GM12878 (cell line): ENCODE data around the gene PPP2R1B. TPM values are rescaled to one million over a fixed set of nuclear protein-coding genes. Genes with fewer than 3 reads are reported as not detected.

Experiments used
- ATAC-seq: fragments of 200-7000 bp; cut with Tn5 transposase; 3 replicates; pipeline ENCODE4 v1.9.1; 2020; ENCODE audit warnings: mild to moderate bottlenecking, moderate library complexity
- BruUV-seq: library from RNA; stranded (reverse); fragments of 400-500 nt; replicated peaks from 2 replicates; lab custom pipeline; 2021; lab: Mats Ljungman, UMichigan
- CTCF ChIA-PET: fragments of 300-600 bp; sonication (Branson Sonifier 250); formaldehyde crosslinking; extraction: SDS; loops from one replicate; lab custom pipeline; 2021; ENCODE audit warnings: inconsistent platforms; lab: Yijun Ruan, JAX
- POLR2A ChIA-PET: fragments of 350-600 bp; formaldehyde crosslinking; extraction: SDS; loops from one replicate; lab custom pipeline; 2021; ENCODE audit warnings: inconsistent platforms; lab: Charles Lee
- RAD21 ChIA-PET: fragments of 300-600 bp; sonication (Branson Sonifier 250); formaldehyde crosslinking; loops from one replicate; lab custom pipeline; 2023; ENCODE audit warnings: antibody characterized with exemption; ENCODE audit not compliant: unreplicated experiment; lab: Charles Lee
- SMC1A ChIA-PET: fragments of 300-600 bp; sonication (Branson Sonifier 250); formaldehyde crosslinking; loops from one replicate; lab custom pipeline; 2023; ENCODE audit not compliant: unreplicated experiment, uncharacterized antibody; lab: Charles Lee
- DNase-seq: peaks from one replicate; pipeline ENCODE4 v3.0.0-alpha.2; 2011; ENCODE audit warnings: low read depth, low spot score
- FAIRE-seq: peaks from 3 replicates; lab custom pipeline; 2011; peaks lifted over from hg19 to GRCh38; lab: Jason Lieb, UNC
- H2AFZ ChIP-seq: 2 replicates; pipeline ENCODE4 v1.6.0; 2011; ENCODE audit warnings: low read depth, low read length, control low read depth; ENCODE audit not compliant: control insufficient read depth
- H3K27ac ChIP-seq: 2 replicates; pipeline ENCODE4 v1.5.1; 2011; ENCODE audit warnings: control low read depth; ENCODE audit not compliant: control insufficient read depth, insufficient read depth
- H3K27me3 ChIP-seq, 2 experiments: replicated peaks in 1 of 2; 2 replicates each; pipeline versions ENCODE4 v1.6.0 to v1.6.1; 2011; ENCODE audit warnings: low read length in 1 of 2; ENCODE audit not compliant: control insufficient read depth in 2 of 2, insufficient read depth in 2 of 2
- H3K36me3 ChIP-seq, 2 experiments: 2 replicates each; pipeline ENCODE4 v1.5.1; 2011; ENCODE audit warnings: low read length in 1 of 2; ENCODE audit not compliant: control insufficient read depth in 2 of 2, insufficient read depth in 2 of 2
- H3K4me1 ChIP-seq: 2 replicates; pipeline ENCODE4 v1.6.1; 2011; ENCODE audit warnings: mild to moderate bottlenecking, low read length, moderate library complexity, mixed read lengths; ENCODE audit not compliant: control insufficient read depth, insufficient read depth
- H3K4me2 ChIP-seq: 2 replicates; pipeline ENCODE4 v1.6.0; 2011; ENCODE audit warnings: control low read depth; ENCODE audit not compliant: control insufficient read depth, insufficient read depth
- H3K4me3 ChIP-seq: fragments of 200-600 bp; sonication (generic); 2 replicates; pipeline ENCODE4 v1.5.1; 2016
- H3K79me2 ChIP-seq: 2 replicates; pipeline ENCODE4 v1.6.0; 2011; ENCODE audit warnings: low read length; ENCODE audit not compliant: control insufficient read depth, insufficient read depth
- H3K9ac ChIP-seq: 2 replicates; pipeline ENCODE4 v1.8.0; 2011; ENCODE audit warnings: low read length, control low read depth, mixed read lengths; ENCODE audit not compliant: control insufficient read depth, insufficient read depth
- H3K9me3 ChIP-seq: replicated peaks from 3 replicates; pipeline ENCODE4 v1.5.1; 2011; ENCODE audit warnings: mild to moderate bottlenecking, low read length; ENCODE audit not compliant: control insufficient read depth, insufficient read depth
- H4K20me1 ChIP-seq: 2 replicates; pipeline ENCODE4 v1.6.0; 2011; ENCODE audit not compliant: control insufficient read depth, insufficient read depth
- BCL11A ChIP-seq: IDR thresholded peaks from 2 replicates; pipeline ENCODE4 v1.6.1; 2011; ENCODE audit warnings: low read depth, low read length
- CHD1 ChIP-seq: IDR thresholded peaks from 2 replicates; pipeline ENCODE4 v1.6.1; 2012; ENCODE audit warnings: low read depth, low read length, improper control_type of control experiment
- CHD4 ChIP-seq: fragments of 200-600 bp; sonication (generic); IDR thresholded peaks from 2 replicates; pipeline ENCODE4 v1.6.1; 2016; ENCODE audit warnings: mild to moderate bottlenecking
- DPF2 ChIP-seq: fragments of 450-650 bp; IDR thresholded peaks from 2 replicates; pipeline ENCODE4 v1.6.1; 2017; ENCODE audit warnings: mild to moderate bottlenecking
- KDM1A ChIP-seq: fragments of 200-600 bp; sonication (generic); IDR thresholded peaks from 2 replicates; pipeline ENCODE4 v1.6.1; 2016; ENCODE audit warnings: borderline replicate concordance
- MYC ChIP-seq: IDR thresholded peaks from 2 replicates; pipeline ENCODE4 v1.6.1; 2011; ENCODE audit warnings: mild to moderate bottlenecking, low read length, moderate library complexity, inconsistent platforms; ENCODE audit not compliant: insufficient read depth, insufficient replicate concordance, insufficient read length, severe bottlenecking
- RBBP5 ChIP-seq: fragments of 200-600 bp; sonication (generic); conservative IDR thresholded peaks from 2 replicates; pipeline ENCODE4 v1.6.1; 2016
- SIX5 ChIP-seq: IDR thresholded peaks from 2 replicates; pipeline ENCODE4 v1.6.1; 2011; ENCODE audit warnings: mild to moderate bottlenecking, low read depth, low read length, moderate library complexity; ENCODE audit not compliant: severe bottlenecking
- SMAD5 ChIP-seq: IDR thresholded peaks from 2 replicates; pipeline ENCODE4 v1.6.1; 2016; ENCODE audit warnings: antibody characterized with exemption, low read depth
- SMC3 ChIP-seq: IDR thresholded peaks from 2 replicates; pipeline ENCODE4 v1.6.1; 2011; ENCODE audit warnings: low read length, improper control_type of control experiment, borderline replicate concordance
- TAF1 ChIP-seq: IDR thresholded peaks from 2 replicates; pipeline ENCODE4 v1.6.1; 2011; ENCODE audit warnings: mild to moderate bottlenecking, low read depth, low read length, borderline replicate concordance
- YY1 ChIP-seq: IDR thresholded peaks from 2 replicates; pipeline ENCODE4 v1.6.1; 2011; ENCODE audit warnings: low read depth, mild to moderate bottlenecking, low read length
- ZBED1 ChIP-seq: IDR thresholded peaks from 2 replicates; pipeline ENCODE4 v1.6.1; 2016; ENCODE audit warnings: borderline replicate concordance
- ZNF24 ChIP-seq: fragments of 450-650 bp; IDR thresholded peaks from 2 replicates; pipeline ENCODE4 v1.6.1; 2017; ENCODE audit warnings: antibody characterized with exemption, mild to moderate bottlenecking
- ZNF622 ChIP-seq: fragments of 450-650 bp; IDR thresholded peaks from 2 replicates; pipeline ENCODE4 v1.6.1; 2017; ENCODE audit warnings: mild to moderate bottlenecking, inconsistent platforms
- WGBS: methylation state at CpG from one replicate; pipeline ENCODE4 v1.1.6; 2016; ENCODE audit warnings: low lambda C conversion rate; ENCODE audit not compliant: insufficient replicate concordance, insufficient coverage; ENCODE audit errors: missing lambda C conversion rate; 5-methylcytosine and 5-hydroxymethylcytosine counted together
- in situ Hi-C: fragments of 300-500 bp; cut with MboI; formaldehyde crosslinking; loops from 9 replicates; pipeline ENCODE4 v1.14.3; 2018; ENCODE audit warnings: mixed read lengths
- intact Hi-C: fragments of 100-400 bp; cut with micrococcal nuclease; formaldehyde crosslinking; loops from one replicate; pipeline ENCODE4 v1.14.2; 2022; ENCODE audit not compliant: unreplicated experiment
- polyA plus RNA-seq, 11 experiments: library from polyadenylated mRNA; depleted of rRNA in 4 of 11; unstranded in 6 of 11; stranded (reverse) in 5 of 11; fragments of >200 nt; fragmentation: Nextera tagmentation in 4 of 11; fragmentation: Illumina TruSeq in 1 of 11; extraction: Ambion mirVana in 4 of 11; extraction: Trizol in 1 of 11; gene quantifications; 1 replicate in 1 of 11; 2 replicates in 10 of 11; pipeline versions ENCODE4 v1.2.1 to v1.2.3, GENCODE V29; 2011 to 2016; ENCODE audit warnings: inconsistent platforms in 2 of 11, missing spikeins in 2 of 11, low read depth in 1 of 11
- total RNA-seq, 4 experiments: library from RNA; depleted of rRNA in 3 of 4; stranded (reverse); fragments of >200 nt in 3 of 4; fragmentation: Illumina TruSeq in 1 of 4; extraction: Trizol in 1 of 4; gene quantifications; 2 replicates each; pipeline versions ENCODE4 v1.2.1 to v1.2.3, GENCODE V29; 2013 to 2021
- TF ChIP-seq, protein P1 (sequence below): IDR thresholded peaks from 2 replicates; pipeline ENCODE4 v1.6.1; 2012; ENCODE audit warnings: low read depth, low read length, improper control_type of control experiment
- TF ChIP-seq, protein P2 (sequence below): fragments of 450-650 bp; IDR thresholded peaks from 2 replicates; pipeline ENCODE4 v1.6.1; 2014; ENCODE audit warnings: mild to moderate bottlenecking
- TF ChIP-seq, protein P3 (sequence below): fragments of 150-350 bp; IDR thresholded peaks from 2 replicates; pipeline ENCODE4 v1.6.1; 2016; ENCODE audit warnings: low read depth, low read length
- TF ChIP-seq, protein P4 (sequence below): IDR thresholded peaks from 2 replicates; pipeline ENCODE4 v1.6.1; 2012; ENCODE audit warnings: mild to moderate bottlenecking, low read depth, low read length

PPP2R1B gene
- total and polyA plus RNA-seq, 10 of the 15 experiments (the other 5 are each of a cell fraction or from before 2014, with no cell fraction given) = 26.6 to 68.2 (median 35.7) TPM

DNA sequence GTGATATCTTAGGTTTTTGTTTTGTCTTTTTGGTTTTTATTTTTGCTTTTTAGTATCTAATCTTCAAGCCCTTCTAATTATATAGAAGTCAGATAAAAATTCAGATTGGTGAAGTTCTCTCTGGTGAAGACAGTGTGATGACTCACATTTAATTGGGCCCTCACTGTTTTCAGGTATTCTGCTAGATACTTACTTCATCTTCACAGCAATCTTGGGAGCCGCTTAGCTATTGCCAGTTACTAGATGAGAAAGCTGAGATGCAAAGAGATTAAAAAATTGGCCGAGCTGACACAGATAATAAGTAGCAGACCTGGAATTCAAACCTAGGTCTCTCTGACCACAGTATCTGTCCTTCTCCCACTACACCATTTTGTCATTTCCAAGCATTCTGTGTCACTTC is 75.0 kb downstream of the PPP2R1B start:
- no TSS peak for BruUV-seq
- CTCF ChIA-PET = no interaction called here
- Histone ChIP-seq H3K36me3 (peaks cover 0 to 5% of the 10 kb centered on the region in 2 experiments; a peak in 3 of 4 replicates), H3K27ac (no peak overlapping the region), H3K79me2 (no peaks in the 10 kb centered on the region), H3K27me3 (no peaks in the 10 kb centered on the region), H3K4me1 (peaks cover 5% of the 10 kb centered on the region; the same call in 1 of the 2 replicates)
- RAD21 ChIA-PET = no interaction called here
- DNase-seq (no peak), FAIRE-seq (no peak), ATAC-seq (no peak)
- WGBS = 100% methylated on average over 2 of the region's 2 CpGs
- TF ChIP-seq CHD1 (no peak), RBBP5 (no peak), MYC (no peak), TAF1 (no peak), BCL11A (no peak), ZNF622 (no peak), YY1 (no peak), DPF2 (no peak), CHD4 (no peak), ZBED1 (no peak), SIX5 (no peak), SMC3 (no peak), ZNF24 (no peak), SMAD5 (no peak), KDM1A (no peak)
- TF ChIP-seq, protein P1, sequence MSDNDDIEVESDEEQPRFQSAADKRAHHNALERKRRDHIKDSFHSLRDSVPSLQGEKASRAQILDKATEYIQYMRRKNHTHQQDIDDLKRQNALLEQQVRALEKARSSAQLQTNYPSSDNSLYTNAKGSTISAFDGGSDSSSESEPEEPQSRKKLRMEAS = no peak
- TF ChIP-seq, protein P2, sequence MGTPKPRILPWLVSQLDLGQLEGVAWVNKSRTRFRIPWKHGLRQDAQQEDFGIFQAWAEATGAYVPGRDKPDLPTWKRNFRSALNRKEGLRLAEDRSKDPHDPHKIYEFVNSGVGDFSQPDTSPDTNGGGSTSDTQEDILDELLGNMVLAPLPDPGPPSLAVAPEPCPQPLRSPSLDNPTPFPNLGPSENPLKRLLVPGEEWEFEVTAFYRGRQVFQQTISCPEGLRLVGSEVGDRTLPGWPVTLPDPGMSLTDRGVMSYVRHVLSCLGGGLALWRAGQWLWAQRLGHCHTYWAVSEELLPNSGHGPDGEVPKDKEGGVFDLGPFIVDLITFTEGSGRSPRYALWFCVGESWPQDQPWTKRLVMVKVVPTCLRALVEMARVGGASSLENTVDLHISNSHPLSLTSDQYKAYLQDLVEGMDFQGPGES = no peak
- TF ChIP-seq, protein P3, sequence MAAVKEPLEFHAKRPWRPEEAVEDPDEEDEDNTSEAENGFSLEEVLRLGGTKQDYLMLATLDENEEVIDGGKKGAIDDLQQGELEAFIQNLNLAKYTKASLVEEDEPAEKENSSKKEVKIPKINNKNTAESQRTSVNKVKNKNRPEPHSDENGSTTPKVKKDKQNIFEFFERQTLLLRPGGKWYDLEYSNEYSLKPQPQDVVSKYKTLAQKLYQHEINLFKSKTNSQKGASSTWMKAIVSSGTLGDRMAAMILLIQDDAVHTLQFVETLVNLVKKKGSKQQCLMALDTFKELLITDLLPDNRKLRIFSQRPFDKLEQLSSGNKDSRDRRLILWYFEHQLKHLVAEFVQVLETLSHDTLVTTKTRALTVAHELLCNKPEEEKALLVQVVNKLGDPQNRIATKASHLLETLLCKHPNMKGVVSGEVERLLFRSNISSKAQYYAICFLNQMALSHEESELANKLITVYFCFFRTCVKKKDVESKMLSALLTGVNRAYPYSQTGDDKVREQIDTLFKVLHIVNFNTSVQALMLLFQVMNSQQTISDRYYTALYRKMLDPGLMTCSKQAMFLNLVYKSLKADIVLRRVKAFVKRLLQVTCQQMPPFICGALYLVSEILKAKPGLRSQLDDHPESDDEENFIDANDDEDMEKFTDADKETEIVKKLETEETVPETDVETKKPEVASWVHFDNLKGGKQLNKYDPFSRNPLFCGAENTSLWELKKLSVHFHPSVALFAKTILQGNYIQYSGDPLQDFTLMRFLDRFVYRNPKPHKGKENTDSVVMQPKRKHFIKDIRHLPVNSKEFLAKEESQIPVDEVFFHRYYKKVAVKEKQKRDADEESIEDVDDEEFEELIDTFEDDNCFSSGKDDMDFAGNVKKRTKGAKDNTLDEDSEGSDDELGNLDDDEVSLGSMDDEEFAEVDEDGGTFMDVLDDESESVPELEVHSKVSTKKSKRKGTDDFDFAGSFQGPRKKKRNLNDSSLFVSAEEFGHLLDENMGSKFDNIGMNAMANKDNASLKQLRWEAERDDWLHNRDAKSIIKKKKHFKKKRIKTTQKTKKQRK = no peak
- TF ChIP-seq, protein P4, sequence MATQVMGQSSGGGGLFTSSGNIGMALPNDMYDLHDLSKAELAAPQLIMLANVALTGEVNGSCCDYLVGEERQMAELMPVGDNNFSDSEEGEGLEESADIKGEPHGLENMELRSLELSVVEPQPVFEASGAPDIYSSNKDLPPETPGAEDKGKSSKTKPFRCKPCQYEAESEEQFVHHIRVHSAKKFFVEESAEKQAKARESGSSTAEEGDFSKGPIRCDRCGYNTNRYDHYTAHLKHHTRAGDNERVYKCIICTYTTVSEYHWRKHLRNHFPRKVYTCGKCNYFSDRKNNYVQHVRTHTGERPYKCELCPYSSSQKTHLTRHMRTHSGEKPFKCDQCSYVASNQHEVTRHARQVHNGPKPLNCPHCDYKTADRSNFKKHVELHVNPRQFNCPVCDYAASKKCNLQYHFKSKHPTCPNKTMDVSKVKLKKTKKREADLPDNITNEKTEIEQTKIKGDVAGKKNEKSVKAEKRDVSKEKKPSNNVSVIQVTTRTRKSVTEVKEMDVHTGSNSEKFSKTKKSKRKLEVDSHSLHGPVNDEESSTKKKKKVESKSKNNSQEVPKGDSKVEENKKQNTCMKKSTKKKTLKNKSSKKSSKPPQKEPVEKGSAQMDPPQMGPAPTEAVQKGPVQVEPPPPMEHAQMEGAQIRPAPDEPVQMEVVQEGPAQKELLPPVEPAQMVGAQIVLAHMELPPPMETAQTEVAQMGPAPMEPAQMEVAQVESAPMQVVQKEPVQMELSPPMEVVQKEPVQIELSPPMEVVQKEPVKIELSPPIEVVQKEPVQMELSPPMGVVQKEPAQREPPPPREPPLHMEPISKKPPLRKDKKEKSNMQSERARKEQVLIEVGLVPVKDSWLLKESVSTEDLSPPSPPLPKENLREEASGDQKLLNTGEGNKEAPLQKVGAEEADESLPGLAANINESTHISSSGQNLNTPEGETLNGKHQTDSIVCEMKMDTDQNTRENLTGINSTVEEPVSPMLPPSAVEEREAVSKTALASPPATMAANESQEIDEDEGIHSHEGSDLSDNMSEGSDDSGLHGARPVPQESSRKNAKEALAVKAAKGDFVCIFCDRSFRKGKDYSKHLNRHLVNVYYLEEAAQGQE = no peak
- TF ChIP-seq, all 136 proteins: peak for 0
- Histone ChIP-seq H3K4me3 (no peak overlapping the region), H3K4me2 (no peak overlapping the region), H4K20me1 (no peaks in the 10 kb centered on the region), H3K9ac (no peak overlapping the region), H3K9me3 (no peaks in the 10 kb centered on the region), H2AFZ (no peak overlapping the region)
- in situ Hi-C loops (no loop called here), intact Hi-C loops (no loop called here)
- ChIA-PET SMC1A (interaction anchor here (0.9 kb wide), 1 partner anchor 30 kb away, joined by 3 read pairs; no protein-coding TSS in a partner anchor), POLR2A (no interaction called here)
